HEK293T (cell line): ENCODE measurements around the gene KRT83.

Experiments used
- CTCF ChIA-PET: fragments of 350-600 bp; formaldehyde crosslinking; extraction: SDS; loops from one replicate; lab custom pipeline; 2021; ENCODE audit warnings: antibody characterized with exemption, inconsistent platforms; lab: Yijun Ruan, JAX
- POLR2A ChIA-PET: fragments of 350-600 bp; formaldehyde crosslinking; extraction: SDS; loops from one replicate; lab custom pipeline; 2020; ENCODE audit warnings: antibody characterized with exemption, inconsistent platforms; lab: Yijun Ruan, JAX
- DNase-seq: peaks from one replicate; pipeline ENCODE4 v3.0.0; 2012; ENCODE audit warnings: mixed read lengths; ENCODE audit errors: extremely low spot score
- ARNT ChIP-seq: fragments of 450-650 bp; IDR thresholded peaks from 2 replicates; pipeline ENCODE4 v1.6.1; 2017; ENCODE audit warnings: mild to moderate bottlenecking
- BHLHE40 ChIP-seq: fragments of 450-650 bp; IDR thresholded peaks from 2 replicates; pipeline ENCODE4 v1.6.1; 2016; ENCODE audit warnings: mild to moderate bottlenecking, moderate library complexity, borderline replicate concordance
- CTBP1 ChIP-seq: fragments of 450-650 bp; IDR thresholded peaks from 2 replicates; pipeline ENCODE4 v1.6.1; 2016; ENCODE audit warnings: borderline replicate concordance
- ELF4 ChIP-seq: fragments of 450-650 bp; IDR thresholded peaks from 2 replicates; pipeline ENCODE4 v1.6.1; 2017; ENCODE audit warnings: antibody characterized with exemption
- FOXA1 ChIP-seq: fragments of 450-650 bp; IDR thresholded peaks from 2 replicates; pipeline ENCODE4 v1.6.1; 2016; ENCODE audit warnings: mild to moderate bottlenecking
- FOXK2 ChIP-seq: fragments of 450-650 bp; IDR thresholded peaks from 2 replicates; pipeline ENCODE4 v1.6.1; 2016; ENCODE audit warnings: mild to moderate bottlenecking
- FOXM1 ChIP-seq: fragments of 450-650 bp; IDR thresholded peaks from 2 replicates; pipeline ENCODE4 v1.6.1; 2017; ENCODE audit warnings: mild to moderate bottlenecking, borderline replicate concordance
- HDGF ChIP-seq: fragments of 450-650 bp; IDR thresholded peaks from 2 replicates; pipeline ENCODE4 v1.6.1; 2017; ENCODE audit warnings: antibody characterized with exemption, borderline replicate concordance
- L3MBTL2 ChIP-seq: fragments of 450-650 bp; conservative IDR thresholded peaks from 2 replicates; pipeline ENCODE4 v1.6.1; 2016; ENCODE audit warnings: mild to moderate bottlenecking
- LEF1 ChIP-seq: fragments of 450-650 bp; IDR thresholded peaks from 2 replicates; pipeline ENCODE4 v1.6.1; 2017; ENCODE audit warnings: mild to moderate bottlenecking, borderline replicate concordance
- NFRKB ChIP-seq: fragments of 450-650 bp; IDR thresholded peaks from 2 replicates; pipeline ENCODE4 v1.6.1; 2016; ENCODE audit warnings: mild to moderate bottlenecking, moderate library complexity
- SP1 ChIP-seq: fragments of 450-650 bp; IDR thresholded peaks from 2 replicates; pipeline ENCODE4 v1.6.1; 2017
- SUZ12 ChIP-seq: fragments of 450-650 bp; IDR thresholded peaks from 2 replicates; pipeline ENCODE4 v1.6.1; 2016; ENCODE audit warnings: mild to moderate bottlenecking
- TARDBP ChIP-seq: fragments of 450-650 bp; IDR thresholded peaks from 2 replicates; pipeline ENCODE4 v1.6.1; 2016
- ZNF384 ChIP-seq: fragments of 450-650 bp; IDR thresholded peaks from 2 replicates; pipeline ENCODE4 v1.6.1; 2016
- TF ChIP-seq, protein P1 (sequence below): fragments of 450-650 bp; IDR thresholded peaks from 2 replicates; pipeline ENCODE4 v1.6.1; 2016

Gene KRT83

DNA sequence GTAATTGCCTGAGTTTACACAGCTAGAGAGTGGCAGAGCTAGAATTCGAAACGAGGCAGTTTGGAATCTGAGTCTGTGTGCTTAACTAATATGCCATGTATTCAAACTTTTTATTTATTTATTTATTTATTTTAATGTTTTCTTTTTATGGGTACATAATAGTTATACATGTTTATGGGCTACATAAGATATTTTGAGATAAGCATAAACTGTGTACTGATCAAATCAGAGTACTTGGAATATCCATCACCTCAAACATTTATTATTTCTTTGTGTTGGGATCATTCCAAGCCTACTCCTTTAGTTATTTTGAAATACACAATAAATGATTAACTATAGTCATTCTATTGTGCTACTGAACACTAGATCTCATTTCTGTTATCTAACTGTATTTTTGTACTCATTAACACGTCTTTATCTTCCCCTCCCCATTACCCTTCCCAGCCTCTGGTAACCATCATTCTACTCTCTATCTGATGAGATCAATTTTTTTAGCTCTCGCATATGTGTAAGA is 22.5 kb downstream of the KRT83 start:
- ChIA-PET POLR2A (no interaction called here), CTCF (no interaction called here)
- no peak for DNase-seq
- TF ChIP-seq FOXM1 (no peak), SUZ12 (no peak), TARDBP (no peak), ZNF384 (no peak), FOXK2 (no peak), SP1 (no peak), NFRKB (no peak), HDGF (no peak), CTBP1 (no peak), BHLHE40 (no peak)
- TF ChIP-seq, protein P1, sequence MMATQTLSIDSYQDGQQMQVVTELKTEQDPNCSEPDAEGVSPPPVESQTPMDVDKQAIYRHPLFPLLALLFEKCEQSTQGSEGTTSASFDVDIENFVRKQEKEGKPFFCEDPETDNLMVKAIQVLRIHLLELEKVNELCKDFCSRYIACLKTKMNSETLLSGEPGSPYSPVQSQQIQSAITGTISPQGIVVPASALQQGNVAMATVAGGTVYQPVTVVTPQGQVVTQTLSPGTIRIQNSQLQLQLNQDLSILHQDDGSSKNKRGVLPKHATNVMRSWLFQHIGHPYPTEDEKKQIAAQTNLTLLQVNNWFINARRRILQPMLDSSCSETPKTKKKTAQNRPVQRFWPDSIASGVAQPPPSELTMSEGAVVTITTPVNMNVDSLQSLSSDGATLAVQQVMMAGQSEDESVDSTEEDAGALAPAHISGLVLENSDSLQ: no peak

DNA sequence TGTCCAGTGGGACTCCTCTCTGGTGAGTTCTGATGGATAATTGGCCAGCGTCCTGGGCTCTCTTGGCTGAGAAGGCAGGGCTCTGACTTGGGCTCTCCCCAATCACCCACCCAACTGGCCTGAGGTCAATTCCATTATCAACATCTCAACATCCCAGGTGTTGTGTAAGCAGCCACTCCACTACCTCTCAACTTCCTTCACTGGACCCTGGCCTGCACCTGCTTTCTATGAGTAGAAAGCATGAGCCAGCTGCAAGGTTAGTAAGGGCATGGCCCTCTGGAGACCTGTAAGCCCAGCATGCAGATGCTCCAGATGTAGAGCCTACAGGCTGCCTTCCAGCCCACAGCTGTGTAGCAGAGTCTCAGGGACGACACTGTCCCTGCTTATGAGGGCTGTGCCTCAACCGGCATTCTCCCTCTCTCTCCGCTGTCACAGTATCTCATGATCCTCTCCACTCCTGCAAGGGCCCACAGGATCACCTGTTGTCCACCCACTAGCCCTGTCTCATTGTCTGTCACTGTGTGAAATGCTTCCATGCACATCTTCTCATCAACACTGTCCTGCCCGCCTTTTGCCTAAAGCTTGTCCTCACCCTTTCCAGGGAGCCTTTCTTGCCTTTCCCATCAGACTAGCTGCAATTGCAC is 24.5 kb downstream of the KRT83 start:
- POLR2A ChIA-PET: no interaction called here
- DNase-seq: no peak
- CTCF ChIA-PET: no interaction called here
- no peak for TF ChIP-seq CTBP1
- TF ChIP-seq ELF4: no peak
- no peak for TF ChIP-seq ARNT
- TF ChIP-seq, protein P1: no peak
- TF ChIP-seq LEF1: no peak
- TF ChIP-seq FOXM1: no peak
- TF ChIP-seq L3MBTL2: no peak
- no peak for TF ChIP-seq FOXK2
- no peak for TF ChIP-seq FOXA1
- no peak for TF ChIP-seq ZNF384
- no peak for TF ChIP-seq HDGF
- TF ChIP-seq BHLHE40: no peak
- TF ChIP-seq NFRKB: no peak
- TF ChIP-seq TARDBP: no peak
- TF ChIP-seq SUZ12: no peak
- TF ChIP-seq SP1: no peak

DNA sequence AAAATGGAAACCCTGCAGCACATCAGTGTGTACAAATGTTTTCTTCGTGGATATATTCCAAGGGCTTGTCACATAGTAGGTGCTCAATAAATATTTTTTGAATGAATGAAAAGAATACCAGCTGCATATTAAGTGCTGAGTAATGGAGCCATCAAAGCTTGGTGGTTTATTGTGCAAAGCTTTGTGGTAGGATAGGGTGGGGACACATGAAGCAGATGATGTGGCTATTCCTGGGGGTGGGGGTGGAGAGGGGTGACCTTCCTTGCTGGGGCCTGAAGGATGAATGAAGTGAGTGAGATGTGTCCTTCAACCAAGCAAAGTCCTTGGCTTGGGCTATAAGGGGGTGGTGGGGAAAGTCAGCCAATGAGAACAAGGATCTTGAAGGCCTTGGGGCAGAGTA is 25.5 kb downstream of the KRT83 start:
- no peak for TF ChIP-seq ELF4
- TF ChIP-seq TARDBP: no peak
- TF ChIP-seq NFRKB: no peak
- TF ChIP-seq HDGF: no peak
- no peak for TF ChIP-seq BHLHE40
- no peak for TF ChIP-seq LEF1
- TF ChIP-seq FOXK2: no peak
- no peak for TF ChIP-seq FOXA1
- TF ChIP-seq ZNF384: no peak
- no peak for TF ChIP-seq ARNT
- TF ChIP-seq, protein P1: no peak
- DNase-seq: no peak
- CTCF ChIA-PET: interaction anchor here (2.4 kb wide), 1 partner anchor 17 kb away, joined by 14 read pairs; no protein-coding TSS in a partner anchor
- POLR2A ChIA-PET: no interaction called here

DNA sequence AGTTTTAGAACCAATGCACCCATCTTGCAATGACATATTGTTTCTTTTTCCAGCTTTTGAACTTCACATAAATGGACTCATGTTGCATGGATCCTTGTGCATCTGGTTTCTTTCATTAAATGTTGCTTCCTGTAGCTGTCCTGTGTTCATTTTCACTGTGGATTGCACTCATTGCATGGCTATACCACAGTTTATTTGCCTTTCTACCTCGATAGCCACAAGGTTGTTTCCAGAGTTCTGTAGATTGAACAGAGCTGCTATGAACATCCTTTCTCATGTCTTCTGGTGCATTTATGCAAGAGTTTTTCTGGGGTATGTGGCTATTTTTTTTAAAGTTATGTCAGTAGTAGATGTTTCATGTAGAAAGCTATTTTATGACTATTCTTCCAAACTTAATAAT is 26.4 kb downstream of the KRT83 start:
- ChIA-PET POLR2A (no interaction called here), CTCF (interaction anchor here (1.2 to 2.4 kb wide), 3 partner anchors 16 to 138 kb away, joined by 3 to 14 read pairs (median 4); no protein-coding TSS in a partner anchor)
- no peak for DNase-seq
- TF ChIP-seq SP1: no peak
- TF ChIP-seq FOXA1: no peak
- no peak for TF ChIP-seq L3MBTL2
- no peak for TF ChIP-seq ARNT
- TF ChIP-seq FOXK2: no peak
- no peak for TF ChIP-seq TARDBP
- no peak for TF ChIP-seq FOXM1

DNA sequence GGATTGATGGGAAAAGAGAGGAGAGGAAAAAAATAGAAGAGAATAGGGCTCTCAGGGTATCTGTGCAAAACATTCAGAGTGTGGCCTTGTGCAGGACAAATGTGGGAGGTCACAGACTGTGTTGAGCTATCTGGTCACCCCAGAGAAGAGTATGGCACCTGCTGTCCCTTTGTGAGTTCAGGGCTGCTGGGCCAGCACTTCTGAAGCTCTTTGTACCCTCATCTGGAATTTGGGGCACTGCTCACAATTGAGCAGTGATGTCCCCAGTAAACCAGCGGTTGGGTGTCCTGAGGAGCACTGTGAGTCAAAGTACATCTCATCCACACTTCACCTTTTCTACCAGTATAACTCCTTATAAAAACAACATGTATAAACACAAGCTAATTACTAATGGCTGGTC is 27.3 kb downstream of the KRT83 start:
- ChIA-PET CTCF (interaction anchor here (0.6 to 2.4 kb wide), 5 partner anchors 15 to 139 kb away, joined by 3 to 14 read pairs (median 3); no protein-coding TSS in a partner anchor), POLR2A (no interaction called here)
- TF ChIP-seq BHLHE40 (no peak), ARNT (no peak), SUZ12 (no peak), LEF1 (no peak), ELF4 (no peak), NFRKB (no peak), CTBP1 (no peak)
- TF ChIP-seq, protein P1: no peak
- no peak for DNase-seq
